Erythroblast (primary cell): ENCODE measurements around the gene CCSER1.

Source experiments
- GATA1 ChIP-seq: IDR thresholded peaks from 2 replicates; pipeline ENCODE4 v1.6.1; 2011; ENCODE audit warnings: low read depth, mild to moderate bottlenecking, control low read depth, low read length, moderate library complexity
- POLR2A ChIP-seq: IDR thresholded peaks from 2 replicates; pipeline ENCODE4 v1.6.1; 2011; ENCODE audit warnings: mild to moderate bottlenecking, low read length

GRCh38 chr4:90990284-90990683 is 863.1 kb downstream of the CCSER1 start:
- TF ChIP-seq GATA1 (no peak), POLR2A (no peak)
